Endothelial cell (in vitro differentiated cells): ENCODE results near the gene PLXNB3. TPM values are rescaled to one million over a fixed set of nuclear protein-coding genes. Genes with fewer than 3 reads are reported as not detected.

ENCODE experiments used
- DNase-seq: peaks from one replicate; pipeline ENCODE4 v3.0.0; 2021; ENCODE audit warnings: low spot score
- H3K27ac Mint-ChIP-seq: one replicate; pipeline ENCODE4 v1.8.0; 2021; ENCODE audit warnings: mixed read lengths, inconsistent platforms; ENCODE audit not compliant: unreplicated experiment
- H3K27me3 Mint-ChIP-seq: one replicate; pipeline ENCODE4 v1.8.0; 2021; ENCODE audit warnings: mild to moderate bottlenecking, moderate library complexity, mixed read lengths, inconsistent platforms; ENCODE audit not compliant: unreplicated experiment
- H3K36me3 Mint-ChIP-seq: one replicate; pipeline ENCODE4 v1.8.0; 2021; ENCODE audit warnings: mild to moderate bottlenecking, low read depth, mixed read lengths, inconsistent platforms; ENCODE audit not compliant: unreplicated experiment
- H3K4me1 Mint-ChIP-seq: one replicate; pipeline ENCODE4 v1.8.0; 2021; ENCODE audit warnings: mild to moderate bottlenecking, mixed read lengths, inconsistent platforms; ENCODE audit not compliant: unreplicated experiment
- H3K4me3 Mint-ChIP-seq: one replicate; pipeline ENCODE4 v1.8.0; 2021; ENCODE audit warnings: mild to moderate bottlenecking, mixed read lengths, inconsistent platforms; ENCODE audit not compliant: unreplicated experiment
- H3K9me3 Mint-ChIP-seq: one replicate; pipeline ENCODE4 v1.8.0; 2021; ENCODE audit warnings: mixed read lengths, inconsistent platforms; ENCODE audit not compliant: unreplicated experiment
- total RNA-seq: library from RNA; stranded (reverse); fragmentation: NEBNext Ultra II Directional; extraction: Animal tissue kit (Norgen Biotek cat#: 25700); gene quantifications from one replicate; pipeline ENCODE4 v1.2.1, GENCODE V29; 2021; ENCODE audit not compliant: unreplicated experiment
- TF ChIP-seq, protein P1 (sequence below): fragments of 200-600 bp; sonication (generic); IDR thresholded peaks from one replicate; pipeline ENCODE4 v1.5.0; 2021; ENCODE audit warnings: antibody characterized with exemption; ENCODE audit not compliant: unreplicated experiment

The PLXNB3 gene
- total RNA-seq, 1 donor from 2014 or later, result 11.2 TPM

GRCh38 chrX:153800746-153801145 lies 36.7 kb downstream of the PLXNB3 start:
- TF ChIP-seq, protein P1, sequence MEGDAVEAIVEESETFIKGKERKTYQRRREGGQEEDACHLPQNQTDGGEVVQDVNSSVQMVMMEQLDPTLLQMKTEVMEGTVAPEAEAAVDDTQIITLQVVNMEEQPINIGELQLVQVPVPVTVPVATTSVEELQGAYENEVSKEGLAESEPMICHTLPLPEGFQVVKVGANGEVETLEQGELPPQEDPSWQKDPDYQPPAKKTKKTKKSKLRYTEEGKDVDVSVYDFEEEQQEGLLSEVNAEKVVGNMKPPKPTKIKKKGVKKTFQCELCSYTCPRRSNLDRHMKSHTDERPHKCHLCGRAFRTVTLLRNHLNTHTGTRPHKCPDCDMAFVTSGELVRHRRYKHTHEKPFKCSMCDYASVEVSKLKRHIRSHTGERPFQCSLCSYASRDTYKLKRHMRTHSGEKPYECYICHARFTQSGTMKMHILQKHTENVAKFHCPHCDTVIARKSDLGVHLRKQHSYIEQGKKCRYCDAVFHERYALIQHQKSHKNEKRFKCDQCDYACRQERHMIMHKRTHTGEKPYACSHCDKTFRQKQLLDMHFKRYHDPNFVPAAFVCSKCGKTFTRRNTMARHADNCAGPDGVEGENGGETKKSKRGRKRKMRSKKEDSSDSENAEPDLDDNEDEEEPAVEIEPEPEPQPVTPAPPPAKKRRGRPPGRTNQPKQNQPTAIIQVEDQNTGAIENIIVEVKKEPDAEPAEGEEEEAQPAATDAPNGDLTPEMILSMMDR, result no peak
- no peaks in the 10 kb centered on the region for H3K4me1 Mint-ChIP-seq
- DNase-seq, result no peak
- peaks cover 2% of the 10 kb centered on the region for H3K27me3 Mint-ChIP-seq
- no peaks in the 10 kb centered on the region for H3K36me3 Mint-ChIP-seq
- H3K27ac Mint-ChIP-seq, result no peak overlapping the region
- no peak overlapping the region for H3K4me3 Mint-ChIP-seq
- H3K9me3 Mint-ChIP-seq, result no peaks in the 10 kb centered on the region

- no peak for DNase-seq
- TF ChIP-seq, protein P1, result no peak
- Mint-ChIP-seq H3K27me3 (peaks cover 4% of the 10 kb centered on the region), H3K9me3 (no peaks in the 10 kb centered on the region), H3K4me1 (no peaks in the 10 kb centered on the region), H3K4me3 (no peak overlapping the region), H3K36me3 (no peaks in the 10 kb centered on the region), H3K27ac (no peak overlapping the region)
These were observed 37.6 kb downstream of the PLXNB3 start for GRCh38 chrX:153801669-153802068.

GRCh38 chrX:153802513-153803045 lies 38.5 kb downstream of the PLXNB3 start:
- TF ChIP-seq, protein P1, result no peak
- Mint-ChIP-seq H3K27ac (no peak overlapping the region), H3K4me3 (no peak overlapping the region), H3K4me1 (no peaks in the 10 kb centered on the region), H3K36me3 (no peaks in the 10 kb centered on the region), H3K27me3 (peaks cover 4% of the 10 kb centered on the region), H3K9me3 (no peaks in the 10 kb centered on the region)
- DNase-seq, result no peak

- TF ChIP-seq, protein P1, result no peak
- H3K36me3 Mint-ChIP-seq, result no peaks in the 10 kb centered on the region
- H3K4me3 Mint-ChIP-seq, result no peak overlapping the region
- no peaks in the 10 kb centered on the region for H3K4me1 Mint-ChIP-seq
- peaks cover 2% of the 10 kb centered on the region for H3K27me3 Mint-ChIP-seq
- no peaks in the 10 kb centered on the region for H3K9me3 Mint-ChIP-seq
- DNase-seq, result no peak
- H3K27ac Mint-ChIP-seq, result no peak overlapping the region
These were observed 39.4 kb downstream of the PLXNB3 start for GRCh38 chrX:153803211-153804099.

GRCh38 chrX:153804100-153804595 lies 40.1 kb downstream of the PLXNB3 start:
- no peak overlapping the region for H3K4me3 Mint-ChIP-seq
- H3K4me1 Mint-ChIP-seq, result no peaks in the 10 kb centered on the region
- H3K36me3 Mint-ChIP-seq, result no peaks in the 10 kb centered on the region
- no peak for DNase-seq
- H3K9me3 Mint-ChIP-seq, result no peaks in the 10 kb centered on the region
- TF ChIP-seq, protein P1, result no peak
- H3K27ac Mint-ChIP-seq, result no peak overlapping the region
- peaks cover 2% of the 10 kb centered on the region for H3K27me3 Mint-ChIP-seq
